HCT116 (cell line): ENCODE measurements around the gene SLC16A4. TPM values are rescaled to one million over a fixed set of nuclear protein-coding genes. Genes with fewer than 3 reads are reported as not detected.

Experiments
- ATAC-seq: fragments of 200-7000 bp; cut with Tn5 transposase; 2 replicates; pipeline ENCODE4 v1.9.1; 2020; ENCODE audit warnings: mild to moderate bottlenecking, moderate library complexity
- BruUV-seq: library from RNA; stranded (reverse); fragments of 400-500 nt; replicated peaks from 2 replicates; lab custom pipeline; 2021; lab: Mats Ljungman, UMichigan
- CTCF ChIA-PET: fragments of 300-600 bp; sonication (Branson Sonifier 250); formaldehyde crosslinking; loops from one replicate; lab custom pipeline; 2021; ENCODE audit warnings: antibody characterized with exemption; lab: Charles Lee
- POLR2A ChIA-PET: fragments of 300-600, 350-600 bp; sonication (Branson Sonifier 250); formaldehyde crosslinking; loops from one replicate; lab custom pipeline; 2021; ENCODE audit warnings: antibody characterized with exemption; lab: Charles Lee
- RAD21 ChIA-PET, 2 experiments: fragments of 300-600 bp; sonication (Branson Sonifier 250); formaldehyde crosslinking; loops; one replicate each; lab custom pipeline; 2023; ENCODE audit warnings: low total read pairs in 2 of 2; ENCODE audit not compliant: uncharacterized antibody in 2 of 2, unreplicated experiment in 2 of 2, low non-redundant PET in 1 of 2; lab: Charles Lee
- DNase-seq: peaks from one replicate; pipeline ENCODE4 v3.0.0-alpha.2; 2010; ENCODE audit warnings: low read depth, low spot score
- H2AFZ ChIP-seq: fragments of 200-600 bp; shearing (Covaris generic), sonication (generic); 2 replicates; pipeline ENCODE4 v1.6.1; 2017; ENCODE audit warnings: low read depth, mixed run types, mixed read lengths, antibody characterized with exemption, low read length; ENCODE audit not compliant: poor library complexity, severe bottlenecking
- H3K27ac ChIP-seq: 2 replicates; pipeline ENCODE4 v1.5.1; 2012; ENCODE audit warnings: low read depth, low read length
- H3K27me3 ChIP-seq: fragments of 200-600 bp; sonication (generic); 2 replicates; pipeline ENCODE4 v1.6.1; 2016; ENCODE audit warnings: mixed run types, low read length, mixed read lengths; ENCODE audit not compliant: insufficient read depth
- H3K36me3 ChIP-seq, 2 experiments: fragments of 200-500 bp in 1 of 2; fragments of 200-600 bp in 1 of 2; sonication (Bioruptor generic) in 1 of 2; sonication (generic) in 1 of 2; 2 replicates each; pipeline versions ENCODE4 v1.5.1 to v1.6.1; 2014 to 2016; ENCODE audit warnings: low read length in 2 of 2, inconsistent platforms in 1 of 2, mixed read lengths in 1 of 2, mixed run types in 1 of 2; ENCODE audit not compliant: insufficient read depth in 2 of 2, control insufficient read depth in 1 of 2
- H3K4me1 ChIP-seq, 2 experiments: fragments of 200-600 bp in 1 of 2; sonication (generic) in 1 of 2; 2 replicates each; pipeline versions ENCODE4 v1.5.1 to v1.6.1; 2012 to 2017; ENCODE audit warnings: low read length in 2 of 2, inconsistent platforms in 1 of 2, mild to moderate bottlenecking in 1 of 2, mixed read lengths in 1 of 2, mixed run types in 1 of 2, moderate library complexity in 1 of 2; ENCODE audit not compliant: insufficient read depth in 2 of 2, control insufficient read depth in 1 of 2
- H3K4me2 ChIP-seq: fragments of 200-600 bp; sonication (generic); 2 replicates; pipeline ENCODE4 v1.6.1; 2017; ENCODE audit warnings: mixed run types, low read length, mixed read lengths
- H3K4me3 ChIP-seq, 2 experiments: fragments of 200-600 bp in 1 of 2; sonication (generic) in 1 of 2; replicated peaks in 1 of 2; 2 replicates each; pipeline ENCODE4 v1.5.1; 2011 to 2016; ENCODE audit warnings: low read length in 2 of 2, control low read depth in 1 of 2, low read depth in 1 of 2, mild to moderate bottlenecking in 1 of 2, mixed read lengths in 1 of 2, mixed run types in 1 of 2
- H3K79me2 ChIP-seq: fragments of 200-600 bp; sonication (generic); 2 replicates; pipeline ENCODE4 v1.6.1; 2017; ENCODE audit warnings: mild to moderate bottlenecking, mixed run types, low read length, moderate library complexity, mixed read lengths; ENCODE audit not compliant: insufficient read depth
- H3K9ac ChIP-seq: fragments of 200-600 bp; sonication (generic); 2 replicates; pipeline ENCODE4 v1.6.1; 2016; ENCODE audit warnings: low read length, mixed read lengths
- H3K9me2 ChIP-seq: fragments of 200-600 bp; sonication (generic), shearing (Covaris generic); 2 replicates; pipeline ENCODE4 v1.6.1; 2017; ENCODE audit warnings: mixed run types, mild to moderate bottlenecking, moderate library complexity; ENCODE audit not compliant: insufficient read depth
- H3K9me3 ChIP-seq, 2 experiments: fragments of 200-500 bp in 1 of 2; fragments of 200-600 bp in 1 of 2; sonication (Bioruptor generic) in 1 of 2; sonication (generic) in 1 of 2; 2 replicates each; pipeline ENCODE4 v1.6.1; 2014 to 2017; ENCODE audit warnings: low read length in 2 of 2, mixed read lengths in 2 of 2, inconsistent platforms in 1 of 2, low read depth in 1 of 2, mild to moderate bottlenecking in 1 of 2, mixed run types in 1 of 2, moderate library complexity in 1 of 2; ENCODE audit not compliant: control insufficient read depth in 1 of 2, insufficient read depth in 1 of 2
- H4K20me1 ChIP-seq: fragments of 200-600 bp; sonication (generic), shearing (Covaris generic); 2 replicates; pipeline ENCODE4 v1.6.1; 2017; ENCODE audit warnings: mixed run types, mild to moderate bottlenecking, moderate library complexity; ENCODE audit not compliant: insufficient read depth
- CTCF ChIP-seq, 3 experiments: fragments of 200-600 bp in 1 of 3; sonication (generic) in 1 of 3; IDR thresholded peaks in 2 of 3; conservative IDR thresholded peaks in 1 of 3; 2 replicates each; pipeline ENCODE4 v1.5.1; 2012 to 2017; ENCODE audit warnings: low read depth in 2 of 3, low read length in 2 of 3, antibody characterized with exemption in 1 of 3, borderline replicate concordance in 1 of 3, control low read depth in 1 of 3, mild to moderate bottlenecking in 1 of 3, mixed read lengths in 1 of 3, mixed run types in 1 of 3, moderate library complexity in 1 of 3; ENCODE audit not compliant: insufficient read depth in 1 of 3
- EGR1 ChIP-seq: IDR thresholded peaks from 2 replicates; pipeline ENCODE4 v1.6.1; 2012; ENCODE audit warnings: low read depth
- MAX ChIP-seq: IDR thresholded peaks from 2 replicates; pipeline ENCODE4 v1.6.1; 2012
- RAD21 ChIP-seq: IDR thresholded peaks from 2 replicates; pipeline ENCODE4 v1.6.1; 2012; ENCODE audit warnings: low read depth, mild to moderate bottlenecking
- SIN3A ChIP-seq: IDR thresholded peaks from 2 replicates; pipeline ENCODE4 v1.6.1; 2012; ENCODE audit warnings: low read depth
- SRF ChIP-seq: IDR thresholded peaks from 2 replicates; pipeline ENCODE4 v1.6.1; 2012; ENCODE audit warnings: low read depth
- intact Hi-C: fragments of 100-400 bp; cut with micrococcal nuclease; formaldehyde crosslinking; loops from 2 replicates; pipeline ENCODE4 v1.10.0; 2022
- total RNA-seq: library from RNA; stranded (reverse); gene quantifications from one replicate; pipeline ENCODE4 v1.2.1, GENCODE V29; 2021; ENCODE audit not compliant: unreplicated experiment

Gene SLC16A4
- total RNA-seq, 1 experiment from 2014 or later: 0.20 TPM

- TF ChIP-seq CTCF (IDR thresholded peaks at IDR 0.05 in 2 of 3, conservative IDR thresholded peaks at IDR 0.05 in 1 of 3; ENCODE audit: borderline replicate concordance in 1 of 3, insufficient read depth in 1 of 3, low read depth in 2 of 3, low read length in 2 of 3): no peak
- TF ChIP-seq EGR1: no peak
- no peak for TF ChIP-seq RAD21
- no peak for TF ChIP-seq SRF
- TF ChIP-seq SIN3A: no peak
Measured at GRCh38 chr1:110341146-110341871, 49.5 kb downstream of the SLC16A4 start (continued).

- ChIA-PET CTCF (interaction anchor here (2.9 to 4.9 kb wide), 2 partner anchors 133 to 137 kb away, joined by 9 to 49 read pairs; no protein-coding TSS in a partner anchor), RAD21 (no interaction called here), POLR2A (interaction anchor here (1.6 to 2.7 kb wide), 2 partner anchors 9 to 20 kb away, joined by 3 to 14 read pairs; no protein-coding TSS in a partner anchor)
- Histone ChIP-seq H3K9ac (peak overlapping the region; percentile 96), H3K9me2 (no peaks in the 10 kb centered on the region), H3K36me3 (peaks cover 38 to 39% of the 10 kb centered on the region in 2 experiments), H3K4me3 (peak overlapping the region; percentile 69 to 89), H4K20me1 (peaks cover 33% of the 10 kb centered on the region; the same call in 1 of the 2 replicates), H3K27me3 (no peaks in the 10 kb centered on the region), H2AFZ (no peak overlapping the region), H3K79me2 (peaks cover 58% of the 10 kb centered on the region), H3K4me1 (peaks cover 27 to 41% of the 10 kb centered on the region in 2 experiments), H3K4me2 (peak overlapping the region; percentile 93), H3K9me3 (no peaks in the 10 kb centered on the region), H3K27ac (peak overlapping the region; percentile 95)
- intact Hi-C loops: no loop called here
- 0 out of 2 replicates have a peak, but pooled peaks have one; percentile 6 for TF ChIP-seq MAX
- TF ChIP-seq SRF: no peak
- DNase-seq: no peak
- ATAC-seq: no peak
- no TSS peak for BruUV-seq
Measured at GRCh38 chr1:110340207-110340468, 50.7 kb downstream of the SLC16A4 start.
